WTC11 (cell line): ENCODE measurements around the gene NRDC. TPM values are rescaled to one million over a fixed set of nuclear protein-coding genes. Genes with fewer than 3 reads are reported as not detected.

Experiments used
- ATAC-seq: fragments of 200-7000 bp; cut with Tn5 transposase; 2 replicates; pipeline ENCODE4 v1.10.0; 2021; ENCODE audit warnings: mild to moderate bottlenecking, moderate library complexity
- CTCF ChIA-PET: fragments of 300-600 bp; sonication (Branson Sonifier 250); formaldehyde crosslinking; loops from one replicate; lab custom pipeline; 2021; ENCODE audit warnings: antibody characterized with exemption; lab: Charles Lee
- POLR2A ChIA-PET: fragments of 350-600 bp; sonication (Branson Sonifier 250); formaldehyde crosslinking; loops from one replicate; lab custom pipeline; 2021; ENCODE audit warnings: antibody characterized with exemption; lab: Charles Lee
- DNase-seq: peaks from one replicate; pipeline ENCODE4 v3.0.0; 2021; ENCODE audit warnings: low spot score
- H3K27ac Mint-ChIP-seq: 2 replicates; pipeline ENCODE4 v1.8.0; 2021; ENCODE audit warnings: mixed read lengths
- H3K27me3 Mint-ChIP-seq: 2 replicates; pipeline ENCODE4 v1.8.0; 2021; ENCODE audit warnings: low read depth, mild to moderate bottlenecking, moderate library complexity, mixed read lengths
- H3K36me3 Mint-ChIP-seq: 2 replicates; pipeline ENCODE4 v1.8.0; 2021; ENCODE audit warnings: mixed read lengths
- H3K4me1 Mint-ChIP-seq: 2 replicates; pipeline ENCODE4 v1.8.0; 2022; ENCODE audit warnings: mixed read lengths
- H3K4me3 Mint-ChIP-seq: 2 replicates; pipeline ENCODE4 v1.8.0; 2021; ENCODE audit warnings: mild to moderate bottlenecking, moderate library complexity, mixed read lengths
- H3K9me3 Mint-ChIP-seq: 2 replicates; pipeline ENCODE4 v1.8.0; 2021; ENCODE audit warnings: mixed read lengths
- ARID4B ChIP-seq: sonication (generic); formaldehyde crosslinking; IDR thresholded peaks from 2 replicates; pipeline ENCODE4 v1.8.0; 2023; ENCODE audit warnings: missing genetic modification reagents, mild to moderate bottlenecking, borderline replicate concordance
- CBFB ChIP-seq: sonication (generic); formaldehyde crosslinking; IDR thresholded peaks from 2 replicates; pipeline ENCODE4 v1.8.1; 2022; ENCODE audit warnings: mild to moderate bottlenecking, low read depth, missing genetic modification reagents
- E2F4 ChIP-seq: sonication (generic); formaldehyde crosslinking; IDR thresholded peaks from 2 replicates; pipeline ENCODE4 v1.8.1; 2022; ENCODE audit warnings: low read depth, mild to moderate bottlenecking, moderate library complexity, missing genetic modification reagents, borderline replicate concordance
- ELF4 ChIP-seq: sonication (generic); formaldehyde crosslinking; IDR thresholded peaks from 2 replicates; pipeline ENCODE4 v1.8.1; 2022; ENCODE audit warnings: low read depth, mild to moderate bottlenecking, moderate library complexity, missing genetic modification reagents
- FOXP4 ChIP-seq: sonication (generic); formaldehyde crosslinking; IDR thresholded peaks from 2 replicates; pipeline ENCODE4 v1.8.0; 2022; ENCODE audit warnings: mild to moderate bottlenecking, missing genetic modification reagents
- KAT7 ChIP-seq: sonication (generic); formaldehyde crosslinking; IDR thresholded peaks from 2 replicates; pipeline ENCODE4 v1.8.1; 2023; ENCODE audit warnings: missing genetic modification reagents, mild to moderate bottlenecking, borderline replicate concordance
- PREB ChIP-seq: sonication (generic); formaldehyde crosslinking; IDR thresholded peaks from 2 replicates; pipeline ENCODE4 v1.8.1; 2022; ENCODE audit warnings: mild to moderate bottlenecking, missing genetic modification reagents, moderate library complexity, borderline replicate concordance
- SMAD3 ChIP-seq: sonication (generic); formaldehyde crosslinking; IDR thresholded peaks from 2 replicates; pipeline ENCODE4 v1.8.0; 2022; ENCODE audit warnings: missing genetic modification reagents, mild to moderate bottlenecking, borderline replicate concordance
- SP1 ChIP-seq: sonication (generic); formaldehyde crosslinking; conservative IDR thresholded peaks from 2 replicates; pipeline ENCODE4 v1.8.1; 2022; ENCODE audit warnings: missing genetic modification reagents
- USF1 ChIP-seq: sonication (generic); formaldehyde crosslinking; IDR thresholded peaks from 2 replicates; pipeline ENCODE4 v1.8.0; 2022; ENCODE audit warnings: mild to moderate bottlenecking, missing genetic modification reagents
- ZBTB21 ChIP-seq: sonication (generic); formaldehyde crosslinking; IDR thresholded peaks from 2 replicates; pipeline ENCODE4 v1.8.1; 2023; ENCODE audit warnings: mild to moderate bottlenecking, missing genetic modification reagents, borderline replicate concordance
- ZNF232 ChIP-seq: sonication (generic); formaldehyde crosslinking; IDR thresholded peaks from 2 replicates; pipeline ENCODE4 v1.8.0; 2022; ENCODE audit warnings: mild to moderate bottlenecking, missing genetic modification reagents
- ZNF532 ChIP-seq: fragments of 250-450 bp; sonication (Bioruptor Pico); IDR thresholded peaks from 2 replicates; pipeline ENCODE4 v1.9.0; 2021; ENCODE audit warnings: mild to moderate bottlenecking, borderline replicate concordance
- ZNF671 ChIP-seq: fragments of 250-450 bp; sonication (Bioruptor Pico); IDR thresholded peaks from 2 replicates; pipeline ENCODE4 v1.8.0; 2021; ENCODE audit warnings: mild to moderate bottlenecking
- total RNA-seq: library from RNA; stranded (reverse); gene quantifications from 3 replicates; pipeline ENCODE4 v1.2.3, GENCODE V29; 2021
- TF ChIP-seq, protein P1 (sequence below): sonication (generic); formaldehyde crosslinking; IDR thresholded peaks from 2 replicates; pipeline ENCODE4 v1.8.1; 2022; ENCODE audit warnings: low read depth, missing genetic modification reagents, borderline replicate concordance
- TF ChIP-seq, protein P2 (sequence below): sonication (generic); formaldehyde crosslinking; conservative IDR thresholded peaks from 2 replicates; pipeline ENCODE4 v1.8.1; 2022; ENCODE audit warnings: mild to moderate bottlenecking, missing genetic modification reagents

Gene NRDC
- total RNA-seq, 1 experiment from 2014 or later, result 201 TPM

DNA sequence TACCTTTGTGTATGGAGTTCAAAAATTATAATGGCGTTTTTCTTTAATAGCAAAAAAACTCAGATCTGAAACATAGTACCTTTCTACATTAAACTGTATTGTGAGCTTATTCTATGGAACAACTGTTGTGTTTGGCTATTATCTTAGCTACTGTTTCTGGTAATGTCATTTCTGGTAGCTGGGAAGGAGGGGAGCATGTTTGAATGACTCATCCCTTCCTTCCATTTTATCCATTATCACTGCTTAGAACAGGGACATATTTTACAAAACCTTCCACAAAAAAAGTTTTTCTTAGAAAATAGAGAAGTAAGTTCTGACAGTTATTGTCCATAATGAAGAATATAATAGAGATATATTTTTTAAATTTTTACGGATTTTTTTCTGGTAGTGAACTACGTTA is 128.3 kb downstream of the NRDC start (continued):
- no peak for TF ChIP-seq ARID4B

- Mint-ChIP-seq H3K9me3 (no peaks in the 10 kb centered on the region), H3K4me3 (no peak overlapping the region), H3K27ac (no peak overlapping the region), H3K4me1 (peaks cover 11% of the 10 kb centered on the region), H3K27me3 (no peaks in the 10 kb centered on the region), H3K36me3 (peaks cover 21% of the 10 kb centered on the region)
- ATAC-seq (no peak), DNase-seq (no peak)
- ChIA-PET POLR2A (no interaction called here), CTCF (interaction anchor here (1.6 kb wide), 1 partner anchor 19 kb away, joined by 6 read pairs; no protein-coding TSS in a partner anchor)
- no peak for TF ChIP-seq ZNF671 (CRISPR knock-in tag)
- no peak for TF ChIP-seq USF1 (CRISPR knock-in tag)
- no peak for TF ChIP-seq CBFB (CRISPR knock-in tag)
- TF ChIP-seq KAT7 (CRISPR knock-in tag), result no peak
- TF ChIP-seq SP1 (CRISPR knock-in tag), result no peak
- TF ChIP-seq PREB, result no peak
- TF ChIP-seq SMAD3 (CRISPR knock-in tag), result no peak
- TF ChIP-seq, protein P1, sequence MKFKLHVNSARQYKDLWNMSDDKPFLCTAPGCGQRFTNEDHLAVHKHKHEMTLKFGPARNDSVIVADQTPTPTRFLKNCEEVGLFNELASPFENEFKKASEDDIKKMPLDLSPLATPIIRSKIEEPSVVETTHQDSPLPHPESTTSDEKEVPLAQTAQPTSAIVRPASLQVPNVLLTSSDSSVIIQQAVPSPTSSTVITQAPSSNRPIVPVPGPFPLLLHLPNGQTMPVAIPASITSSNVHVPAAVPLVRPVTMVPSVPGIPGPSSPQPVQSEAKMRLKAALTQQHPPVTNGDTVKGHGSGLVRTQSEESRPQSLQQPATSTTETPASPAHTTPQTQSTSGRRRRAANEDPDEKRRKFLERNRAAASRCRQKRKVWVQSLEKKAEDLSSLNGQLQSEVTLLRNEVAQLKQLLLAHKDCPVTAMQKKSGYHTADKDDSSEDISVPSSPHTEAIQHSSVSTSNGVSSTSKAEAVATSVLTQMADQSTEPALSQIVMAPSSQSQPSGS (CRISPR knock-in tag), result no peak
- TF ChIP-seq, protein P2, sequence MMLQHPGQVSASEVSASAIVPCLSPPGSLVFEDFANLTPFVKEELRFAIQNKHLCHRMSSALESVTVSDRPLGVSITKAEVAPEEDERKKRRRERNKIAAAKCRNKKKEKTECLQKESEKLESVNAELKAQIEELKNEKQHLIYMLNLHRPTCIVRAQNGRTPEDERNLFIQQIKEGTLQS (CRISPR knock-in tag), result no peak
- no peak for TF ChIP-seq E2F4 (CRISPR knock-in tag)
- no peak for TF ChIP-seq ELF4 (CRISPR knock-in tag)
These were observed 129.4 kb downstream of the NRDC start for GRCh38 chr1:51749151-51749550.

DNA sequence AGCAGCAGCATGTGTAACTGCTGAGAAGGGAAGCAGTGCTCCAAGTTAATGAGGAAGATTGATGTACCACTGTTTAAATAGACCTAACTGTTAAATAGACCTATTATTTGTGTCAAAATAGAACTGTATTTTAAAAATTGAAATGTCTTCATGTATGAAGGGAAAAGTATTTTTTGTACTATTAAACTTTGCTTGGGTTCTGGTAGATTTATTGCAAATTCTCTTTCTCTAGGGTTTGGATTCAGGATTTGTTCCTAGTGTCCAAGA is 133.3 kb downstream of the NRDC start:
- Mint-ChIP-seq H3K9me3 (no peaks in the 10 kb centered on the region), H3K27me3 (no peaks in the 10 kb centered on the region), H3K4me1 (peaks cover 13% of the 10 kb centered on the region), H3K36me3 (peaks cover 15% of the 10 kb centered on the region), H3K4me3 (no peak overlapping the region), H3K27ac (peak overlapping the region; percentile 1; the same call in 1 of the 2 replicates)
- no peak for DNase-seq
- ChIA-PET POLR2A (no interaction called here), CTCF (no interaction called here)
- ATAC-seq, result no peak
- TF ChIP-seq ZNF532 (CRISPR knock-in tag) (no peak), ZBTB21 (CRISPR knock-in tag) (no peak), FOXP4 (no peak), E2F4 (CRISPR knock-in tag) (no peak), ZNF232 (no peak)
